Testis (tissue), 3 donors: ENCODE measurements around the gene EHBP1. TPM values are rescaled to one million over a fixed set of nuclear protein-coding genes. Genes with fewer than 3 reads are reported as not detected.

Experiments used
- DNase-seq: peaks from one replicate; pipeline ENCODE4 v3.0.0-alpha.2; 2019
- H3K27ac ChIP-seq, 2 donors: fragments of 200-600 bp; sonication (generic); one replicate each; pipeline ENCODE4 v1.5.1; 2019
- H3K27me3 ChIP-seq: fragments of 200-600 bp; sonication (generic); one replicate; pipeline ENCODE4 v1.5.1; 2019
- H3K36me3 ChIP-seq: fragments of 200-600 bp; sonication (generic); one replicate; pipeline ENCODE4 v1.5.1; 2017; ENCODE audit warnings: low read depth; ENCODE audit errors: missing control alignments
- H3K4me1 ChIP-seq: fragments of 200-600 bp; sonication (generic); one replicate; pipeline ENCODE4 v1.5.1; 2019
- H3K4me3 ChIP-seq, 2 donors: fragments of 200-600 bp; sonication (generic); one replicate each; pipeline ENCODE4 v1.5.1; 2017 to 2019
- H3K9me3 ChIP-seq: fragments of 200-600 bp; sonication (generic); one replicate; pipeline ENCODE4 v1.5.1; 2017
- POLR2A ChIP-seq: fragments of 450-650 bp; IDR thresholded peaks from one replicate; pipeline ENCODE4 v1.6.1; 2017; ENCODE audit warnings: antibody characterized with exemption, mild to moderate bottlenecking, moderate library complexity
- WGBS, 2 donors: methylation state at CpG; one replicate each; pipeline ENCODE4 v1.1.5; 2018; 5-methylcytosine and 5-hydroxymethylcytosine counted together
- intact Hi-C: fragments of 100-400 bp; cut with DNase I; formaldehyde crosslinking; loops from one replicate; pipeline ENCODE4 v1.15.1; 2023; ENCODE audit warnings: low total_unique reads
- polyA plus RNA-seq: library from polyadenylated mRNA; stranded (reverse); fragments of 350-450 nt; fragmentation: Illumina TruSeq; extraction: RNeasy Lipid Tissue Mini Kit (QIAGEN cat#74804); gene quantifications from one replicate; pipeline ENCODE4 v1.2.3, GENCODE V29; 2014; ENCODE audit warnings: low read depth, low replicate concordance; ENCODE audit not compliant: insufficient read depth
- total RNA-seq, 2 donors: library from RNA; depleted of rRNA; stranded (reverse); fragments of >200 nt; gene quantifications; one replicate each; pipeline ENCODE4 v1.2.3, GENCODE V29; 2016
- TF ChIP-seq, protein P1 (sequence below), 3 experiments: fragments of 450-650 bp in 2 of 3; fragments of 200-600 bp in 1 of 3; sonication (generic) in 1 of 3; IDR thresholded peaks; one replicate each; pipeline ENCODE4 v1.5.1; 2016 to 2019; ENCODE audit warnings: antibody characterized with exemption in 3 of 3, mild to moderate bottlenecking in 2 of 3, moderate library complexity in 1 of 3

Gene EHBP1
- total and polyA plus RNA-seq, 3 donors from 2014 or later, result 69.3 to 99.5 (median 86.8) TPM

DNA sequence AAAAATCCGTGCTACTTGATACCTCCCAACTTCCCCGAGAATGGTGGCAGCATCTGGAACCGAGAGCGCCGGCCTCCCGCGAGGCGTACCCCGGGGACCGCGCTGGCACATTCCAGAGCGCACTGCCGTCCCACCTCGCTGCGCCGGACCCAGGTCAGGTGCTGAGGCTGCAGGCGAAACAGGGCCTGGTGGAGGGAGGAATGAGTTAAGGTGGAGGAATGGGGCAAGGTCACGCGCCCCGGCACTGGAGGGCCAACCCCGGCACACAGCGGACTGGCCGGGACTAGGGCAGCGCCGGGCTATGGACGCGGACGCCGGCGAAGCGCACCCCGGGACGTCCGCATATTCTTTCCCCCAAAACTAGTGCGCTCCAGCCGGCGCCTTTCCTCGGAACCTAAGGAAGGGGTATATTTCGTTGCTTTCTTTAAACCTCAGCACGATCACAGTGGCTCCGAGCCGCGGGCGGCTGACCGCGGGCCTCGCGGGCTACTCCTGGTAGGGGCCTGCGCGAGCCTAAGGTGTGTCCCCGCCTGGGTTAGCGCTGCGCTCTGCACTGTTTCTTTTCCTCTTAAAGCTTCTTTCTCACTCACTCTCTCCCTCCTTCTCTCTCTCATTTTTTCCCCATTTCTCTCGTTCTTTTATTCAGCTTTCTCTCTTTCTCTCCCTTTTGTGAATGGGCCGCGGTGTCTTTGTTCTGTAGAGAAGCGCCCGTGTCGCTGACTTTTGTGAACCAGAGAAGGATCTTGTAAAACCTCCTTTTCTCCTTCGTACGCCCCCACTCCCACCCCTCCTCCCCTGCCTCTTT lies 343.1 kb downstream of the EHBP1 start:
- Histone ChIP-seq H3K27ac (no peak overlapping the region), H3K4me1 (no peaks in the 10 kb centered on the region), H3K4me3 (peak overlapping the region in 1 of 2 donors; percentile 9), H3K27me3 (no peaks in the 10 kb centered on the region), H3K9me3 (no peaks in the 10 kb centered on the region), H3K36me3 (no peaks in the 10 kb centered on the region)
- TF ChIP-seq, protein P1, sequence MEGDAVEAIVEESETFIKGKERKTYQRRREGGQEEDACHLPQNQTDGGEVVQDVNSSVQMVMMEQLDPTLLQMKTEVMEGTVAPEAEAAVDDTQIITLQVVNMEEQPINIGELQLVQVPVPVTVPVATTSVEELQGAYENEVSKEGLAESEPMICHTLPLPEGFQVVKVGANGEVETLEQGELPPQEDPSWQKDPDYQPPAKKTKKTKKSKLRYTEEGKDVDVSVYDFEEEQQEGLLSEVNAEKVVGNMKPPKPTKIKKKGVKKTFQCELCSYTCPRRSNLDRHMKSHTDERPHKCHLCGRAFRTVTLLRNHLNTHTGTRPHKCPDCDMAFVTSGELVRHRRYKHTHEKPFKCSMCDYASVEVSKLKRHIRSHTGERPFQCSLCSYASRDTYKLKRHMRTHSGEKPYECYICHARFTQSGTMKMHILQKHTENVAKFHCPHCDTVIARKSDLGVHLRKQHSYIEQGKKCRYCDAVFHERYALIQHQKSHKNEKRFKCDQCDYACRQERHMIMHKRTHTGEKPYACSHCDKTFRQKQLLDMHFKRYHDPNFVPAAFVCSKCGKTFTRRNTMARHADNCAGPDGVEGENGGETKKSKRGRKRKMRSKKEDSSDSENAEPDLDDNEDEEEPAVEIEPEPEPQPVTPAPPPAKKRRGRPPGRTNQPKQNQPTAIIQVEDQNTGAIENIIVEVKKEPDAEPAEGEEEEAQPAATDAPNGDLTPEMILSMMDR (IDR thresholded peaks at IDR 0.05), result no peak
- no peak for TF ChIP-seq POLR2A
- intact Hi-C loops, result no loop called here
- WGBS, 2 donors, result 26 to 29% methylated on average over 60 to 61 of the region's 61 CpGs
- DNase-seq, result no peak

DNA sequence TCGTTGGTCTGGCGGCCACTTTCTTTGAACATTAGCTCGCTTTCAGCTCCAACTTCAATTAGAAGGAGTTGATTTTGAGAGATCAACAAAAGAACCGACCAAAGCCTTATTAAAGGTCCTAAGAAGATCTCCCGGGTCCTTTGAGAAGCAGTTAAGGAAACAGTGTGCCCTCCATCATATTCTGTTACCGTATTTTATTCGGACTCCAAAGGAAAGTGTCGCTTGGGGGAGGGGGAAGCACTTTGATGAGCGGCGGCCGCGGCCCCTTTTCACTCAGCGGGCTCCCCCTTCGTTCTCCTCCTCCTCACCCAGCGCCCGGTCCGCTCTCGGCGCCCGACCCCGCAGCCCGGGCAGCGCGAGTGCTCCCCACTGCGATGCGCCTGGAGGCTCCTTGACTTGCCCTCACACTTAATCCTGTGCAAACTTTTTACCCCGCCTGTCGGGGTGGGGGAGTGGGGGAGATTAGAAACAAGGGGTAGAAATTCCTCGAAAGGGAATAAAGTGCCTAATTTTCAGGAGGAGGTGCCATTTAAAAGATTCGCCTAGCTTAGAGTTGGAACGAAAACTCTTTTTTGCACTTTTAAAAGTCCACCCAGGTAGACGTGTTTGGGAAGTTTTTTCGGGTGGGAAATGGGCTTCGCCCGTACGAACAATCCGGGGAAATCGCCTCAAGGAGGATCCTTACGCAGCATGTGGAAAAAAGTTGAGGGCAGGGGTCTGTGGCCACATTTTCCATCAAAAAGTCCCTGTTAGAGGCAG lies 343.9 kb downstream of the EHBP1 start:
- 11 to 15% methylated on average over 39 of the region's 39 CpGs for WGBS, 2 donors
- H3K4me1 ChIP-seq, result peaks cover 5% of the 10 kb centered on the region
- no peak overlapping the region for H3K27ac ChIP-seq
- H3K4me3 ChIP-seq, result peak overlapping the region; percentile 56 to 57
- no peaks in the 10 kb centered on the region for H3K27me3 ChIP-seq
- intact Hi-C loops, result no loop called here
- no peaks in the 10 kb centered on the region for H3K9me3 ChIP-seq
- TF ChIP-seq, protein P1 (IDR thresholded peaks at IDR 0.05), result no peak
- TF ChIP-seq POLR2A, result no peak
- no peak for DNase-seq
- H3K36me3 ChIP-seq, result no peaks in the 10 kb centered on the region

DNA sequence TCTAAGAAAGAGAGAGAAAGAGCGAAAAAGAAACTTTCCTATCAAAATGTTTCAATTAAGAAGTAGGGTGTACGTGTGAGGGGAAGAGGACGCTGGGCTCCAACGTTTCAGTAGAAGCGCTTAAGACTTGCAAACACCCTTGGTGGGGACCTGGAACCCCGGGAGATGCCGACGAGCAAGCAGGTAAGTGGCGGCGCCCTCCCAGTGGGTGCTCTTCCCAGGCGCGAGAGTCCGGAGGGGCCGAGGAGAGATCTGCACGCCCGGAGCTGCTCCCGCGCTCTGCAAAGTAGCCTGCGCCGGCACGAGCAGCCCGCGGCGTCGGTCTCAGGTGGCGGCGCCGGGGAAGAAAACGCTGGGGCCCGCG lies 344.4 kb downstream of the EHBP1 start:
- peak overlapping the region; percentile 56 to 57 for H3K4me3 ChIP-seq

DNA sequence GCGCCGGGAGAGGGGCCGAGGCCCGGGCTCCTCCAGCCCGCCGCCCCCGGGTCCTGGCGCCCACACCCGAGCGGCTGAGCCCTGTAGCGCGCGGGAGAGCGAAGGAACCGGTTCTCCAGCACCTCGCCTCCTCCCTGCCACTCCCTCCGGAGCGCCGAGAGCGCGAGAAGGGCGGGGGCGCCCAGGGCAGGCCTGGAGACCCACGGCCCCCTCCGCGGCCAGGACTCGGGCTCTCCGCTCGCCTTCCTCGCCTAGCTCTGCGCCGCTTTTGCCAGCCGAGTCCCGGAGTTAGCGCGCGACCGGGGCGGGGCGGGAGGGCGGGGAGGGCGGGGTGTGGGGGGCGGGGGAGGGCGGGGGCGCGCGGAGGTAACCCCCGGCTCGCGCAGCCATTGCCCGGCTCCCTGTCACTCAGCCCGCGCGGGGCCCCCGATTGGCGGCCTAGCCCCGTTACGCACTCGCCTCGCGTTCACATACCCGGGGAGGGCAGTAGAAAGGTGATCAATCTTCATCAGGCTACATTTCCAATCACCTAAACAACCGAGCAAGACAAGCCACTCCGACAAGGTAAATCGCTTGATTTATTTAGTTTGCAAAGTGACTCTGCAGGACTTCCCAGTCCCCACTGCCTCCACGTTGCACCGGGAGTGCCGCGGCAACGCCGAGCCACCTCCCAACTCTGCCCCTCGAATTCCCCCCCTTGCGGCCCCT lies 345.0 kb downstream of the EHBP1 start, which contains the start of gene OTX1:
Gene OTX1, plus strand, starts transcription at position 497 of the 708 bp plus-strand sequence. CDS start 2,161 bp downstream, outside the sequence.
- peak; percentile 49 for DNase-seq
- H3K36me3 ChIP-seq, result no peaks in the 10 kb centered on the region
- peaks cover 5% of the 10 kb centered on the region for H3K4me1 ChIP-seq
- H3K27me3 ChIP-seq, result no peaks in the 10 kb centered on the region
- WGBS, 2 donors, result 0 to 1% methylated on average over 5 to 57 of the region's 73 CpGs
- H3K9me3 ChIP-seq, result no peaks in the 10 kb centered on the region
- peak within 1 kb of the TSS; percentile 56 to 57 for H3K4me3 ChIP-seq
- intact Hi-C loops, result no loop called here
- no peak within 1 kb of the TSS for H3K27ac ChIP-seq
- TF ChIP-seq POLR2A, result no peak
- TF ChIP-seq, protein P1 (IDR thresholded peaks at IDR 0.05), result no peak

More for the DNA sequence above, 344.4 kb downstream of the EHBP1 start:
- TF ChIP-seq, protein P1 (IDR thresholded peaks at IDR 0.05), result no peak
- TF ChIP-seq POLR2A, result no peak
- H3K4me1 ChIP-seq, result peaks cover 5% of the 10 kb centered on the region
- no peaks in the 10 kb centered on the region for H3K36me3 ChIP-seq
- intact Hi-C loops, result no loop called here
- DNase-seq, result no peak
- H3K27me3 ChIP-seq, result no peaks in the 10 kb centered on the region
- 2 to 3% methylated on average over 16 to 28 of the region's 31 CpGs for WGBS, 2 donors
- H3K27ac ChIP-seq, result no peak overlapping the region
- H3K9me3 ChIP-seq, result no peaks in the 10 kb centered on the region
